HG03565 (cell line): ENCODE measurements around the gene SAXO1.
"Not testable (repeated sequence)": the region's sequence is repeated elsewhere in the genome, so short reads cannot be mapped to it uniquely, and the experiment has no call there.

Experiments
- ATAC-seq: cut with Tn5 transposase; IDR thresholded peaks from one replicate; pipeline ENCODE4 v1.9.1; 2021; ENCODE audit warnings: mild to moderate bottlenecking, moderate library complexity; ENCODE audit not compliant: unreplicated experiment

The SAXO1 gene

GRCh38 chr9:19033015-19033414 is at the start of gene SAXO1:
TSS of gene SAXO1 (minus strand) at chr9:19033209. CDS start at chr9:19032908, 301 bp downstream.
- no peak for ATAC-seq

- ATAC-seq, result no peak
These were observed 41.8 kb upstream of the SAXO1 start for GRCh38 chr9:19074836-19075235.

GRCh38 chr9:19074229-19074628 is 41.2 kb upstream of the SAXO1 start:
- no peak for ATAC-seq

- ATAC-seq, result no peak
These were observed 24.0 kb upstream of the SAXO1 start for GRCh38 chr9:19057033-19057432.

- ATAC-seq, result no peak
These were observed 17.9 kb upstream of the SAXO1 start for GRCh38 chr9:19050637-19051591.

GRCh38 chr9:19049917-19050636 is 17.1 kb upstream of the SAXO1 start:
- ATAC-seq, result no peak

- peak; percentile 89 for ATAC-seq
These were observed 16.2 kb upstream of the SAXO1 start, which contains the start of gene RRAGA for GRCh38 chr9:19048966-19049916. TSS of gene RRAGA (plus strand) at chr9:19049427. CDS start at chr9:19049660, 233 bp downstream.

- ATAC-seq, result no peak
These were observed 3.6 kb upstream of the SAXO1 start for GRCh38 chr9:19036611-19037010.

GRCh38 chr9:19032406-19032805 is 603 bp downstream of the SAXO1 start:
- no peak for ATAC-seq

- peak; percentile 80 for ATAC-seq
These were observed 2.1 kb downstream of the SAXO1 start for GRCh38 chr9:19030899-19031298.

- peak; percentile 50 for ATAC-seq
These were observed 4.1 kb downstream of the SAXO1 start for GRCh38 chr9:19028835-19029451.

GRCh38 chr9:19027825-19028224 is 5.2 kb downstream of the SAXO1 start:
- no peak for ATAC-seq

GRCh38 chr9:19026375-19026774 is 6.6 kb downstream of the SAXO1 start:
- no peak for ATAC-seq

- ATAC-seq, result no peak
These were observed 9.9 kb downstream of the SAXO1 start for GRCh38 chr9:19023078-19023477.

- ATAC-seq, result no peak
These were observed 10.8 kb downstream of the SAXO1 start for GRCh38 chr9:19022206-19022605.

- not testable (repeated sequence) for ATAC-seq
These were observed 11.4 kb downstream of the SAXO1 start for GRCh38 chr9:19021649-19022048.

- ATAC-seq, result no peak
These were observed 12.0 kb downstream of the SAXO1 start for GRCh38 chr9:19020886-19021455.

- no peak for ATAC-seq
These were observed 14.8 kb downstream of the SAXO1 start for GRCh38 chr9:19018201-19018600.

GRCh38 chr9:19009391-19009965 is 23.5 kb downstream of the SAXO1 start:
- ATAC-seq, result no peak
